ENCODE results near the gene EPHA1.

EPHA1 gene

GRCh38 chr7:143385891-143386781 lies 22.5 kb downstream of the EPHA1 start:
- no peak overlapping the region for H3K4me2 ChIP-seq (ENCODE audit: low read depth, low read length, poor library complexity, severe bottlenecking)
- TF ChIP-seq, protein P1, sequence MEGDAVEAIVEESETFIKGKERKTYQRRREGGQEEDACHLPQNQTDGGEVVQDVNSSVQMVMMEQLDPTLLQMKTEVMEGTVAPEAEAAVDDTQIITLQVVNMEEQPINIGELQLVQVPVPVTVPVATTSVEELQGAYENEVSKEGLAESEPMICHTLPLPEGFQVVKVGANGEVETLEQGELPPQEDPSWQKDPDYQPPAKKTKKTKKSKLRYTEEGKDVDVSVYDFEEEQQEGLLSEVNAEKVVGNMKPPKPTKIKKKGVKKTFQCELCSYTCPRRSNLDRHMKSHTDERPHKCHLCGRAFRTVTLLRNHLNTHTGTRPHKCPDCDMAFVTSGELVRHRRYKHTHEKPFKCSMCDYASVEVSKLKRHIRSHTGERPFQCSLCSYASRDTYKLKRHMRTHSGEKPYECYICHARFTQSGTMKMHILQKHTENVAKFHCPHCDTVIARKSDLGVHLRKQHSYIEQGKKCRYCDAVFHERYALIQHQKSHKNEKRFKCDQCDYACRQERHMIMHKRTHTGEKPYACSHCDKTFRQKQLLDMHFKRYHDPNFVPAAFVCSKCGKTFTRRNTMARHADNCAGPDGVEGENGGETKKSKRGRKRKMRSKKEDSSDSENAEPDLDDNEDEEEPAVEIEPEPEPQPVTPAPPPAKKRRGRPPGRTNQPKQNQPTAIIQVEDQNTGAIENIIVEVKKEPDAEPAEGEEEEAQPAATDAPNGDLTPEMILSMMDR (IDR thresholded peaks at IDR 0.05; ENCODE audit: insufficient read depth, low read length, poor library complexity, severe bottlenecking): no peak
- no peak for TF ChIP-seq EZH2phosphoT487 (conservative IDR thresholded peaks at IDR 0.05; ENCODE audit: low read length)
- no peaks in the 10 kb centered on the region for H3K9me3 ChIP-seq (ENCODE audit: insufficient read depth, low read length)
- H3K9me2 ChIP-seq (replicated peaks; ENCODE audit: insufficient read depth, low read length): no peaks in the 10 kb centered on the region
- no peaks in the 10 kb centered on the region for H3K27me3 ChIP-seq (ENCODE audit: low read length)
- no peak overlapping the region for H2AFZ ChIP-seq (ENCODE audit: low read depth, low read length, severe bottlenecking)
- no peak overlapping the region for H3K4me3 ChIP-seq (ENCODE audit: insufficient read depth, low read length, poor library complexity, severe bottlenecking)
- H3K9ac ChIP-seq (ENCODE audit: low read length): no peak overlapping the region
- H3K79me2 ChIP-seq (ENCODE audit: insufficient read depth, low read length): no peaks in the 10 kb centered on the region
- H4K20me1 ChIP-seq (ENCODE audit: low read depth, low read length): no peaks in the 10 kb centered on the region
- H3K36me3 ChIP-seq (ENCODE audit: low read length): no peaks in the 10 kb centered on the region
- no peaks in the 10 kb centered on the region for H3F3A ChIP-seq (ENCODE audit: insufficient read depth)
- no peak overlapping the region for H3K27ac ChIP-seq (ENCODE audit: low read depth, low read length)

DNA sequence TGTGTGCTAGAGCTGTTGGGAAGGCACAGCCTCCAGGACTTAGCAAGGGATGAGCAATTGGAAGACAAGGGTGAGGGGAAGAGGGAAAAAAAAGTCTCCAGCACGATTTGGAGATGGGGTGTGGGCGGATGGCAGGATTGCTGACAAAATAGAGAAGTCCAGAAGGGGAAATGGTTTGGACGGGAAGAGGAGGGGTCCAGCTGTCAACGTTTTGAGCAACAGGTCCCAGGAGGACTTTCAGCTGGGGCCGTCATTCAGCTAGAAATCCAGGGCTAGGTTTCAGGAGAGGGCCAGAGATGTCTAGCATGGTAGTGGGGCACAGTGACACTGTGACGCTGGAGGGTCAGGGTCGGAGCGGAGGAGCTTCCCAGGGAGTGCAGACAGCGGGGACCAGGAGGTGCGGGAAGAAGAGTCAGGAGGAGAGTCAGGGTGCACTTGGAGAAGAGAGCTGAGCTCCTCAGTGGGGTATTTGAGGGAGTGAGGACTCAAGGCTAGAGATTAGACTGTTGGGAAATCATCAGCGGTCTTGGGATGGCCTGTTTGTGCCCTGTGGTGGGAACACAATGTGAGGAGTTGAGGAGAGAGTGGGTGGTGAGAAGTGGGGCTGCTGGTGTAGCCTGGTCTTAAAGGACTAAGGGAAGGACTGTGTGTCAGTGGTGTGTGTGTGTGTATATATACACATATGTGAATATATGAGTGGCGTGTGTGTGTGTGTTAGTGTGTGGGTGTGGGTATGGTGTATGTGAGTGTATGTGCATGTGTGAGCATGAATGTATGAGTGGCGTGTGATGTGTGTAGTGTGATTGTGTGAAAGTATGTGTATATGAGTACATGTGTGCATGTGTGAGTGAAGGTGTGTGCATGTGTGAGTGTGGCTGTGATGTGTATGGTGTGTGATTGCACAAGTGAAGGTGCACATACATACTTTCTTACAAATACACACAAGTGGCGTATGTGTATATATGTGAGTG lies 23.7 kb downstream of the EPHA1 start:
- no peaks in the 10 kb centered on the region for H3K9me2 ChIP-seq (replicated peaks; ENCODE audit: insufficient read depth, low read length)
- H2AFZ ChIP-seq (ENCODE audit: low read depth, low read length, severe bottlenecking): no peak overlapping the region
- H3K27ac ChIP-seq (ENCODE audit: low read depth, low read length): no peak overlapping the region
- no peak overlapping the region for H3K4me2 ChIP-seq (ENCODE audit: low read depth, low read length, poor library complexity, severe bottlenecking)
- H3K4me3 ChIP-seq (ENCODE audit: insufficient read depth, low read length, poor library complexity, severe bottlenecking): no peak overlapping the region
- H3K36me3 ChIP-seq (ENCODE audit: low read length): no peaks in the 10 kb centered on the region
- H3K9ac ChIP-seq (ENCODE audit: low read length): no peak overlapping the region
- no peaks in the 10 kb centered on the region for H3K9me3 ChIP-seq (ENCODE audit: insufficient read depth, low read length)
- H3F3A ChIP-seq (ENCODE audit: insufficient read depth): no peaks in the 10 kb centered on the region
- TF ChIP-seq, protein P1 (IDR thresholded peaks at IDR 0.05; ENCODE audit: insufficient read depth, low read length, poor library complexity, severe bottlenecking): no peak
- no peak for TF ChIP-seq EZH2phosphoT487 (conservative IDR thresholded peaks at IDR 0.05; ENCODE audit: low read length)
- H4K20me1 ChIP-seq (ENCODE audit: low read depth, low read length): no peaks in the 10 kb centered on the region
- H3K79me2 ChIP-seq (ENCODE audit: insufficient read depth, low read length): no peaks in the 10 kb centered on the region
- no peaks in the 10 kb centered on the region for H3K27me3 ChIP-seq (ENCODE audit: low read length)

DNA sequence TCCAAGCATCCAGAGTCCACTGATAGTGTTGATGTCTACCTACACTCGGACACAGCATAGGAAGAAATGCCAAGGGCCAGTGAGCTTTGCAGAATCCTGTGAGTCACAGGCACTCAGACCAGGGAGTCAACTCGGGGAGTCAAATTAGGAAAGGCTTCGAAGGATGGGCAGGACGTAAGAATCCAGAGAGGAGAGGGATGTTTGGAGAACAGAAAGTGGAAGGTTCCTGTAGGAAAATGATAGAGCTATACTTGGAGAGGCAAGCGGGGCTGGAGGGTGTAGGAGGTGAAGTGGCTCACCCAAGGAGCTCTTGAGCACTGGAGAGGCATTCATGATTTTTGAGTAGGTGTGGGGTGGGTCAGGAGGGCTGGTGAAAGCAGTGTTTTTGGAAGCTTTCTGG lies 24.5 kb downstream of the EPHA1 start:
- H3K27ac ChIP-seq (ENCODE audit: low read depth, low read length): no peak overlapping the region
- no peak overlapping the region for H2AFZ ChIP-seq (ENCODE audit: low read depth, low read length, severe bottlenecking)
- TF ChIP-seq, protein P1 (IDR thresholded peaks at IDR 0.05; ENCODE audit: insufficient read depth, low read length, poor library complexity, severe bottlenecking): no peak
- TF ChIP-seq EZH2phosphoT487 (conservative IDR thresholded peaks at IDR 0.05; ENCODE audit: low read length): no peak
- H3K9me3 ChIP-seq (ENCODE audit: insufficient read depth, low read length): no peaks in the 10 kb centered on the region
- no peaks in the 10 kb centered on the region for H3K36me3 ChIP-seq (ENCODE audit: low read length)
- no peaks in the 10 kb centered on the region for H3K27me3 ChIP-seq (ENCODE audit: low read length)
- H3K9me2 ChIP-seq (replicated peaks; ENCODE audit: insufficient read depth, low read length): no peaks in the 10 kb centered on the region
- no peak overlapping the region for H3K9ac ChIP-seq (ENCODE audit: low read length)
- no peak overlapping the region for H3K4me2 ChIP-seq (ENCODE audit: low read depth, low read length, poor library complexity, severe bottlenecking)
- no peaks in the 10 kb centered on the region for H3F3A ChIP-seq (ENCODE audit: insufficient read depth)
- H3K79me2 ChIP-seq (ENCODE audit: insufficient read depth, low read length): no peaks in the 10 kb centered on the region
- H3K4me3 ChIP-seq (ENCODE audit: insufficient read depth, low read length, poor library complexity, severe bottlenecking): no peak overlapping the region
- H4K20me1 ChIP-seq (ENCODE audit: low read depth, low read length): no peaks in the 10 kb centered on the region
